Neuron (in vitro differentiated cells): ENCODE data around the gene DIPK2A.

Experiments used
- H2AFZ ChIP-seq: one replicate; pipeline ENCODE4 v1.6.1; 2013; ENCODE audit warnings: low read depth, mild to moderate bottlenecking, inconsistent platforms, low read length, moderate library complexity
- H3K27me3 ChIP-seq: one replicate; pipeline ENCODE4 v1.6.1; 2013; ENCODE audit warnings: low read length; ENCODE audit not compliant: insufficient read depth
- H3K36me3 ChIP-seq: one replicate; pipeline ENCODE4 v1.6.1; 2013; ENCODE audit warnings: low read length; ENCODE audit not compliant: insufficient read depth
- H3K4me1 ChIP-seq: one replicate; pipeline ENCODE4 v1.6.1; 2013; ENCODE audit warnings: low read length; ENCODE audit not compliant: insufficient read depth
- H3K4me3 ChIP-seq: 2 replicates; pipeline ENCODE4 v1.5.1; 2013; ENCODE audit warnings: mild to moderate bottlenecking, low read length, moderate library complexity
- H3K9me3 ChIP-seq: one replicate; pipeline ENCODE4 v1.6.1; 2013; ENCODE audit warnings: low read length

Gene DIPK2A

GRCh38 chr3:143958966-143959365 lies 12.7 kb upstream of the DIPK2A start:
- no peaks in the 10 kb centered on the region for H3K4me1 ChIP-seq
- no peaks in the 10 kb centered on the region for H3K27me3 ChIP-seq
- H2AFZ ChIP-seq: no peak overlapping the region
- H3K9me3 ChIP-seq: no peaks in the 10 kb centered on the region
- H3K4me3 ChIP-seq: no peak overlapping the region
- no peaks in the 10 kb centered on the region for H3K36me3 ChIP-seq

DNA sequence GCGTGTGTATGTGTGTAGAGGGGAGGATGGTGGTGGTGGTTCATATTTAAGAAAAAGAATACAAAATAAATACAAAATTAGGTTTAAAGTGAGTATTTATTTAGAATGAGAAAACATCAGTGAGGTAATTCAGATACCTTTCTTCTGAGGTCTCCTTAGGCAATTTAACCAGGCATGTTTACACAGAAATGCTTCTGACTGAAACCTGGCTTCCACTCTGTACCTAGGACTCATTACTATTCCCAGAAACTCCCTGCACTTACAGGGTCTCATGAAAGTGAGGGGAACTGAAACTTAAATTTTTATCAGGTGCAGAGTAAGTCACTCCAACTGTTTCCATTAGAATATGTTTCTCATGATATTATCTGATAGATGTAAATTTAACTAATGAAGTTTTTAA lies 10.3 kb upstream of the DIPK2A start:
- Histone ChIP-seq H3K4me3 (no peak overlapping the region), H3K9me3 (no peaks in the 10 kb centered on the region), H2AFZ (no peak overlapping the region), H3K27me3 (no peaks in the 10 kb centered on the region), H3K4me1 (peaks cover 2% of the 10 kb centered on the region), H3K36me3 (no peaks in the 10 kb centered on the region)

GRCh38 chr3:143963946-143964345 lies 7.7 kb upstream of the DIPK2A start:
- no peaks in the 10 kb centered on the region for H3K36me3 ChIP-seq
- no peaks in the 10 kb centered on the region for H3K9me3 ChIP-seq
- no peak overlapping the region for H2AFZ ChIP-seq
- H3K27me3 ChIP-seq: no peaks in the 10 kb centered on the region
- no peak overlapping the region for H3K4me3 ChIP-seq
- H3K4me1 ChIP-seq: peaks cover 3% of the 10 kb centered on the region

- Histone ChIP-seq H3K4me1 (peaks cover 13% of the 10 kb centered on the region), H3K27me3 (no peaks in the 10 kb centered on the region), H3K9me3 (no peaks in the 10 kb centered on the region), H2AFZ (peak overlapping the region; percentile 31), H3K36me3 (no peaks in the 10 kb centered on the region), H3K4me3 (peak overlapping the region; percentile 94)
Observed at GRCh38 chr3:143970773-143971358, 757 bp upstream of the DIPK2A start.

- no peaks in the 10 kb centered on the region for H3K27me3 ChIP-seq
- peaks cover 16% of the 10 kb centered on the region for H3K4me1 ChIP-seq
- no peaks in the 10 kb centered on the region for H3K36me3 ChIP-seq
- peak overlapping the region; percentile 94 for H3K4me3 ChIP-seq
- no peaks in the 10 kb centered on the region for H3K9me3 ChIP-seq
- H2AFZ ChIP-seq: peak overlapping the region; percentile 31
Observed at GRCh38 chr3:143972155-143972504, 507 bp downstream of the DIPK2A start.

DNA sequence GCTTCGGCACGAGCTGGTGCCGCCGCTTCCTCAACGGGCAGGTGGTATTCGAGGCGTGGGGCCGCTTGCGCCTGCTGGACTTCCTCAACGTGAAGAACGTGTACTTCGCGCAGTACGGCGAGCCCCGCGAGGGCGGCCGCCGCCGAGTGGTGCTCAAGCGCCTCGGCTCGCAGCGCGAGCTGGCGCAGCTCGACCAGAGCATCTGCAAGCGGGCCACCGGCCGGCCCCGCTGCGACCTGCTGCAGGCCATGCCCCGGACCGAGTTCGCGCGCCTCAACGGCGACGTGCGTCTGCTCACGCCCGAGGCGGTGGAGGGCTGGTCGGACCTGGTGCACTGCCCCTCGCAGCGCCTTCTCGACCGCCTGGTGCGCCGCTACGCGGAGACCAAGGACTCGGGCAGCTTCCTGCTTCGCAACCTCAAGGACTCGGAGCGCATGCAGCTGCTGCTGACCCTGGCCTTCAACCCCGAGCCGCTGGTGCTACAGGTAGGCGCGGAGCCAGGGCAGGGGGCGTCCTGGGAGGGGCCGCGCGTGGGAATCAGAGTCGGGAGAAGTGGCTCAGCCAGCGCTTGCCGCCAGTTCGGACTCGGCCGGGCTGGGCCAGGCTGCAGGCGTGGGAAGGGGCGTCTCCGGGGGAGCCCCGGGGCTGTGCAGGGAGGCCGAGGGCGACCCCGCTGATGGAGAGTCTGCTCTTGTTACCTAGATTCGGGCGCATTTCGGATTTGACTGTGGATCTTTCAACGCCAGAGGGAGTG lies 1.1 kb downstream of the DIPK2A start:
- Histone ChIP-seq H2AFZ (peak overlapping the region; percentile 31), H3K27me3 (no peaks in the 10 kb centered on the region), H3K9me3 (no peaks in the 10 kb centered on the region)

DNA sequence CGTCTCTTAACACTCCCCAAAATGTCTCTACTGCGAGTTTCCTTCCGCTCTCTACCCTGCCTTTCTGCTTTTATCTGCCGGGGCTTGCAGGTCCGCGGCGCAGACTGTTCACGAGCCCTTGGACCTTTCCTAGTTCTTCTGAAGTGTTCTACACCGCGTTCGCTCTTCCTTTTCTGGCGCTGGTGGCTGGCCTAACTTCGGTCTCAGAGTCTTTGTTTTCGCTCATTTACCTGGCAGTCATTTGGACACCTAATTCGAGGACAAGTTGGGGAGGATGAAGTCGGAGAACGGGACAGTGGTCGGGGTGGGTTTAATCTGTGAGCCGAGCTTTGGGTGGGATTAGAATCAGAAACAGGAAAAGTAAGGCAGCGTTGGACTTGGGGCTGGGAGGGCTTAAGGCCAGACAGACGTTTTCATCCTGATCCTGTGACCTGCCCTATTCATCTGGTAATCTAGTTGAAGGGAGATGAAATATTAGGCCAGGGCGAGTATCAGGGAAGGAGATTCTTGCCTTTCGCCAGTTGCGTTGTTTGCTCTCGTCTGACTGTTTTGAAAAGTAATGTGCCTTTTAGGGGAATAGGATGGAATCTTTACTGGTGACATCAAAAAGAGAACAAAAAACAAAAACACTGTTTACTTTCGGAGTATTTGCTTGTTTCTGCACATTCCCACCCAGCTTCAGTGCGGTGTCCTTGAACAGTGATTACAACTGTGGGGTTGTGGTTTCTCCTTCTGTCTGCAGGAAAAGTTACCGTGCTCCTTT lies 1.8 kb downstream of the DIPK2A start:
- peaks cover 19% of the 10 kb centered on the region for H3K4me1 ChIP-seq
- no peaks in the 10 kb centered on the region for H3K9me3 ChIP-seq
- peak overlapping the region; percentile 31 for H2AFZ ChIP-seq
- H3K36me3 ChIP-seq: no peaks in the 10 kb centered on the region
- H3K4me3 ChIP-seq: peak overlapping the region; percentile 94
- H3K27me3 ChIP-seq: no peaks in the 10 kb centered on the region

More for the DNA sequence above, 1.1 kb downstream of the DIPK2A start:
- peak overlapping the region; percentile 94 for H3K4me3 ChIP-seq
- peaks cover 19% of the 10 kb centered on the region for H3K4me1 ChIP-seq
- no peaks in the 10 kb centered on the region for H3K36me3 ChIP-seq

GRCh38 chr3:143974271-143975238 lies 2.9 kb downstream of the DIPK2A start:
- Histone ChIP-seq H3K9me3 (no peaks in the 10 kb centered on the region), H2AFZ (no peak overlapping the region), H3K36me3 (no peaks in the 10 kb centered on the region), H3K27me3 (no peaks in the 10 kb centered on the region), H3K4me3 (peak overlapping the region; percentile 94), H3K4me1 (peaks cover 19% of the 10 kb centered on the region)

DNA sequence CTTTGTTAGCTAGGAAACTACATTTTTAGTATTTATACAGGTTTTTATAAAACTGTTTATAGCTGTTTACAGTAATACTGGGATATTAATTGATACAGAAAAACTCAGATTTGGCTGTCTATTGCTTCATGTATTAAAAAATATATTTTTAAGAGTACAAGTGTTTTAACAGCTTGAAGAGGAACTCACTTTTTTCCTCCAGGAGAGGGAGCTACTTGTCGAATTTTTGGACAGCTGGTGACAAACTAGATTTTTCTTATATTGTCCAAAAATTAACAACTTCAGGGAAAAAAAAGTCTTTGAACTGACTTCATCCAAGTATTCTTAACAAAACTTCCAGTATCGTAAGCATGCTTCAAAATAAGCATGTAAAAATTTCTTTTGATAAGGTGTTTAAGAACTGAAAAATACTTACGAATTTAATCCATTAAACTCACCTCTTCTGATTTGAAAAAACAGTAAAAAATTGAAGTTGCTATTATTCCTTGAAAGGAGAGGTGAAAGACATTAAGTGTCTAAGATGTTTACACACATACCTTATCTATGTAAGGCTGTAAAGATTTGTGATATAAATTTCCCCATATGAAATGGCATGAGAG lies 4.0 kb downstream of the DIPK2A start:
- peaks cover 19% of the 10 kb centered on the region for H3K4me1 ChIP-seq
- H2AFZ ChIP-seq: no peak overlapping the region
- H3K9me3 ChIP-seq: no peaks in the 10 kb centered on the region
- peak overlapping the region; percentile 94 for H3K4me3 ChIP-seq
- no peaks in the 10 kb centered on the region for H3K36me3 ChIP-seq
- H3K27me3 ChIP-seq: no peaks in the 10 kb centered on the region

DNA sequence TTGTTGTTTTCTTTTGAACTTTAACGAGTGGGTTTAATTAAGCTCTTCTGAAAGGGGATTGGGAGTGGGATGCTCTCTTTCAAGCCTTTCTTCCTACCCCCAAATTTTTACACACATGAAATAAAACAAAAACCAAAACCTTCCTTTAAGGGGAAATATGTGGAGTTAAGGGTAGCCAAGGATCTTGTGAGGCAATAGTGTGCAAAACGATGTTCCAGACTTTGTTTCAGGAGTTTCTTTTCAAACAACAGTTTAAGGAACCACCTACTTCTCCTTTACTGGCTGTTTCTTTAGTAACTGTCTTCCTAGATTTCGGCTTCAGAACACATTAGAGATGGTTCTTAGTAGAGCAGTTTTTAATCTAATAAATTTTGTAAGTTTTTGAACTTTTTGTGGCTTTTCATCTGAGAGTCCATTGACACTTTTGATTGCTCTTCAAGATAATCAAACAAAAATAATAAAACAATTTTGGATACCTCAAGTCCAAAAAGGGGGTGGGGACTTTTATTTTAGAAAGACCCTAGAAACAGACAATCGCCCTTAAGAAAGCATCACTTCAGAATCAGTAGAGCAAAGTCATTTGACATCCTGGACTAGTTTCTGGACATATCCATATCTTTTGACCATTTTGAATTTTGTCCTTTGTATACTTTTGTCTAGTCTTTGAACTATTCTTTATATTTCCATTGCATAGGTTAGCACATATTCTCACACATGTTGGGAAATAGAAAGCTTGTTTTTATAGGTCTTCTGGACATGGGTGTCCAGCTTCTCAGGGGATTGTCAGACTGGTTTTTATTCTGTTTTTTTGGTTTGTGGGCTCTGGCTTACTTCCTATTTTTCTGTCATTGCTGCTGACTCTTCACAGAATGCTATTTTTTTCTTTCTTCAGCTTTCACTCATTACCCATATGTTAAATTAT lies 6.0 kb downstream of the DIPK2A start:
- H2AFZ ChIP-seq: no peak overlapping the region
- no peak overlapping the region for H3K4me3 ChIP-seq
- no peaks in the 10 kb centered on the region for H3K9me3 ChIP-seq
- H3K36me3 ChIP-seq: no peaks in the 10 kb centered on the region
- H3K4me1 ChIP-seq: peaks cover 19% of the 10 kb centered on the region
- H3K27me3 ChIP-seq: no peaks in the 10 kb centered on the region

DNA sequence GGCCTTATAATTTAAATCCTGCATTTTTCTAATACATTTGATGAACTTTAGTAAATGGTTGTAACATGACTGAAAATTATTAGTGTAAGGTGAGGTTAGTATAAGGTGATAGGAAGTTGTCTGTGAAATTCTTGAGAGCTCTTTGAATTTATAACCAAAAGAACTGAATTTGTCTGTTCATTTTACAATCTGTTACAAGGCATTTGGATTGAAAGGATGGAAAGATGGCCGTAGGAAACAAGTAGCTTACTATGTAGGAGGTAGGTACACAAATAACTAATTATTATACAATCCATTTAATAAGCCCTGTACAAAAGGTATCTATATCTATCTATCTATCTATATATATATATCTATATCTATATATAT lies 6.6 kb downstream of the DIPK2A start:
- no peak overlapping the region for H2AFZ ChIP-seq
- H3K4me3 ChIP-seq: no peak overlapping the region
- H3K36me3 ChIP-seq: peaks cover 2% of the 10 kb centered on the region
- H3K4me1 ChIP-seq: peaks cover 19% of the 10 kb centered on the region
- no peaks in the 10 kb centered on the region for H3K27me3 ChIP-seq
- peaks cover 2% of the 10 kb centered on the region for H3K9me3 ChIP-seq
